ENCODE results near the gene RBM15.

DNA sequence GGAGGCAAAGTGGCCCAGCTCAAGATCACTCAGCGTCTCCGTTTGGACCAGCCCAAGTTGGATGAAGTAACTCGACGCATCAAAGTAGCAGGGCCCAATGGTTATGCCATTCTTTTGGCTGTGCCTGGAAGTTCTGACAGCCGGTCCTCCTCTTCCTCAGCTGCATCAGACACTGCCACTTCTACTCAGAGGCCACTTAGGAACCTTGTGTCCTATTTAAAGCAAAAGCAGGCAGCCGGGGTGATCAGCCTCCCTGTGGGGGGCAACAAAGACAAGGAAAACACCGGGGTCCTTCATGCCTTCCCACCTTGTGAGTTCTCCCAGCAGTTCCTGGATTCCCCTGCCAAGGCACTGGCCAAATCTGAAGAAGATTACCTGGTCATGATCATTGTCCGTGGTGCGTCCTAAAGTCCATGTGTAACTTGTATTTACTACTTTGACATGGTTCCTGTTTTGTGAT is 2.7 kb downstream of the RBM15 start:
- TF ChIP-seq, protein P1, sequence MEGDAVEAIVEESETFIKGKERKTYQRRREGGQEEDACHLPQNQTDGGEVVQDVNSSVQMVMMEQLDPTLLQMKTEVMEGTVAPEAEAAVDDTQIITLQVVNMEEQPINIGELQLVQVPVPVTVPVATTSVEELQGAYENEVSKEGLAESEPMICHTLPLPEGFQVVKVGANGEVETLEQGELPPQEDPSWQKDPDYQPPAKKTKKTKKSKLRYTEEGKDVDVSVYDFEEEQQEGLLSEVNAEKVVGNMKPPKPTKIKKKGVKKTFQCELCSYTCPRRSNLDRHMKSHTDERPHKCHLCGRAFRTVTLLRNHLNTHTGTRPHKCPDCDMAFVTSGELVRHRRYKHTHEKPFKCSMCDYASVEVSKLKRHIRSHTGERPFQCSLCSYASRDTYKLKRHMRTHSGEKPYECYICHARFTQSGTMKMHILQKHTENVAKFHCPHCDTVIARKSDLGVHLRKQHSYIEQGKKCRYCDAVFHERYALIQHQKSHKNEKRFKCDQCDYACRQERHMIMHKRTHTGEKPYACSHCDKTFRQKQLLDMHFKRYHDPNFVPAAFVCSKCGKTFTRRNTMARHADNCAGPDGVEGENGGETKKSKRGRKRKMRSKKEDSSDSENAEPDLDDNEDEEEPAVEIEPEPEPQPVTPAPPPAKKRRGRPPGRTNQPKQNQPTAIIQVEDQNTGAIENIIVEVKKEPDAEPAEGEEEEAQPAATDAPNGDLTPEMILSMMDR (tag by site-specific recombination; IDR thresholded peaks at IDR 0.05) = no peak
- TF ChIP-seq REPIN1 (tag by site-specific recombination; IDR thresholded peaks at IDR 0.05; ENCODE audit: low read depth) = no peak
- no peak for TF ChIP-seq ZNF510 (tag by site-specific recombination; IDR thresholded peaks at IDR 0.05; ENCODE audit: insufficient replicate concordance)
- TF ChIP-seq ZNF664 (tag by site-specific recombination; IDR thresholded peaks at IDR 0.05) = no peak
- no peak for TF ChIP-seq ZBTB1 (tag by site-specific recombination; IDR thresholded peaks at IDR 0.05)
- TF ChIP-seq, protein P2, sequence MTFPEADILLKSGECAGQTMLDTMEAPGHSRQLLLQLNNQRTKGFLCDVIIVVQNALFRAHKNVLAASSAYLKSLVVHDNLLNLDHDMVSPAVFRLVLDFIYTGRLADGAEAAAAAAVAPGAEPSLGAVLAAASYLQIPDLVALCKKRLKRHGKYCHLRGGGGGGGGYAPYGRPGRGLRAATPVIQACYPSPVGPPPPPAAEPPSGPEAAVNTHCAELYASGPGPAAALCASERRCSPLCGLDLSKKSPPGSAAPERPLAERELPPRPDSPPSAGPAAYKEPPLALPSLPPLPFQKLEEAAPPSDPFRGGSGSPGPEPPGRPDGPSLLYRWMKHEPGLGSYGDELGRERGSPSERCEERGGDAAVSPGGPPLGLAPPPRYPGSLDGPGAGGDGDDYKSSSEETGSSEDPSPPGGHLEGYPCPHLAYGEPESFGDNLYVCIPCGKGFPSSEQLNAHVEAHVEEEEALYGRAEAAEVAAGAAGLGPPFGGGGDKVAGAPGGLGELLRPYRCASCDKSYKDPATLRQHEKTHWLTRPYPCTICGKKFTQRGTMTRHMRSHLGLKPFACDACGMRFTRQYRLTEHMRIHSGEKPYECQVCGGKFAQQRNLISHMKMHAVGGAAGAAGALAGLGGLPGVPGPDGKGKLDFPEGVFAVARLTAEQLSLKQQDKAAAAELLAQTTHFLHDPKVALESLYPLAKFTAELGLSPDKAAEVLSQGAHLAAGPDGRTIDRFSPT (tag by site-specific recombination; IDR thresholded peaks at IDR 0.05) = no peak
- TF ChIP-seq, protein P3, sequence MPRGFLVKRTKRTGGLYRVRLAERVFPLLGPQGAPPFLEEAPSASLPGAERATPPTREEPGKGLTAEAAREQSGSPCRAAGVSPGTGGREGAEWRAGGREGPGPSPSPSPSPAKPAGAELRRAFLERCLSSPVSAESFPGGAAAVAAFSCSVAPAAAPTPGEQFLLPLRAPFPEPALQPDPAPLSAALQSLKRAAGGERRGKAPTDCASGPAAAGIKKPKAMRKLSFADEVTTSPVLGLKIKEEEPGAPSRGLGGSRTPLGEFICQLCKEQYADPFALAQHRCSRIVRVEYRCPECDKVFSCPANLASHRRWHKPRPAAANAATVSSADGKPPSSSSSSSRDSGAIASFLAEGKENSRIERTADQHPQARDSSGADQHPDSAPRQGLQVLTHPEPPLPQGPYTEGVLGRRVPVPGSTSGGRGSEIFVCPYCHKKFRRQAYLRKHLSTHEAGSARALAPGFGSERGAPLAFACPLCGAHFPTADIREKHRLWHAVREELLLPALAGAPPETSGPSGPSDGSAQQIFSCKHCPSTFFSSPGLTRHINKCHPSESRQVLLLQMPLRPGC (tag by site-specific recombination; IDR thresholded peaks at IDR 0.05) = no peak

All from HEK293 (cell line).